ENCODE measurements around the gene TTC28. TPM values are rescaled to one million over a fixed set of nuclear protein-coding genes. Genes with fewer than 3 reads are reported as not detected.

Gene TTC28
- total RNA-seq, 2 donors from 2014 or later, result 5.7 to 6.0 TPM

DNA sequence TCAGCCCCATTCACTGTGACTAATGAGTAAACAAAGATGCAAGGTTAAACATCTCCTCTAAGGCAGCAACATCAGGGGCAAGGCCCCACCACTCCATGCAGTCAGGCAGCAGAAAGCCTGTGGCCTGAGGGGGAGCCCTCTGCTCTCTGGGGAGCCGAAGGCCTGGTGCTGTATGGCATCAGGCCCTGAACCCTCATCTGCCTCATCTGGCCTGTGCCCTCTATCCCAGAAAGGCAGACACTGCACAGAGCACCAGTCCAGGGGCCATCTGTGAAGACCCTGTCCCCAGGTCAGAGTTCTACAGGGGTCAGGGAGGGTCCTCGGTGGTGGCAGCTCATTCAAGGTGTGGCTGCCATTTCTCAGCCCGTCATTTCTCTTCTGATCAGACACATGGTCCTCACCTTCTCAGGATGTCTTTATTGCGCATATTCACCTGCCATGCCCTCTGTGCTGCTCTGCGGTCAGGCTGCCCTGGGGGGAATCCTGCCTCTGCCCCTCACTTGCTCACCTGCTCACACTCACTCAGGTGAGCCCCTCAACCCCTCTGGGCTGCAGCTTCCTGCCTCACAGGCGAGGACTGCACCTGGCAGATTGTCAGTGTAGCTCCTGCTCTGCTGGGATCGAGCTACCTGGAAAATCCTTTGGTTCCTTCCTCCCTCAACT is 657.5 kb downstream of the TTC28 start:
- H3K36me3 Mint-ChIP-seq, result no peaks in the 10 kb centered on the region
- H3K4me1 Mint-ChIP-seq (ENCODE audit: low read depth in 2 of 2), result no peaks in the 10 kb centered on the region
- H3K27ac Mint-ChIP-seq, result no peak overlapping the region
- DNase-seq (ENCODE audit: low spot score) (no peak), ATAC-seq (no peak)
- no peaks in the 10 kb centered on the region for H3K9me3 Mint-ChIP-seq
- H3K4me3 Mint-ChIP-seq, result no peak overlapping the region
- no peaks in the 10 kb centered on the region for H3K27me3 Mint-ChIP-seq

DNA sequence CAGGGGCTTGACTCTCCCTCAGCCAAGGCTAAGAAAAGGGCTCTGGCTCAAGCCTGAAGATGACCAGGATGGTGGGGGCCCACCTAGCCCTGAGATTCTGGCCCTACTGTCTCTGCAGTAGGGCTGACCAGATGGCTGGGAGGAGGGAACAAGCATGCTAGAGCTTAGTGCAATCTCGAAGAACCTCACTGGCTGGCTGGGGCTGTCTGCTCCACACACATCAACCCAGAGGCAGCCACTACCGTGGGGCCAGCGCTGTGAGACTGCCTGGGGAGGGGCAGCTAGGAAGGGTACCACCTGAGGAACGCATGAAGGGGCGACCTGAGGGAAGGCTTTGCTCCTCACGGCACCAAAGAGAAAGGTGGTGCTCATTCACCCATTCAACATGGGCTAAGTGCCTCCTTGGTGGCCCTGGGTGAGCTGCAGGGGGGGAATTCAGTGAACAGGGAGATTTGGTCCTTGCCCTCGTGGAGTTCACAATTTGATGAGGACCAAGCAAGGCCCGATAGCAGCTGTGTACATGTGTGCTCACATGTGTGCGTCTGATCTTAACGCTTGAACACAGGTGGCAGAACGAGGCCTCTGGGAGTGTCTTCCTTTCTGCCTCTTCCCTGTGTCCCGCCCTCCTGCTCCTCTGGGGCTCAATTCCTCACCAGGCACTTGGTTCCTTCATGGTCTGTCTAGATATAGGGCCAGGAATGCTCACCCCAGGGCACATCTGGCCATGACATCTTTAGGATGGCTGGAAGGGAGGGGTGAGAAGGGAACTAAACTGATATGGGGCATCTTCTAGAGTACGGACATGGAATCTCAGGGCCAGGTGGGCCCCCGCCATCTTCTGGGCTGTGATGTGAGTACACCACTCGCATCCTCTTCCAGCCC is 658.3 kb downstream of the TTC28 start:
- H3K27me3 Mint-ChIP-seq, result no peaks in the 10 kb centered on the region
- no peak for DNase-seq (ENCODE audit: low spot score)
- H3K4me1 Mint-ChIP-seq (ENCODE audit: low read depth in 2 of 2), result no peaks in the 10 kb centered on the region
- H3K4me3 Mint-ChIP-seq, result no peak overlapping the region
- no peak for ATAC-seq
- H3K9me3 Mint-ChIP-seq, result no peaks in the 10 kb centered on the region
- no peak overlapping the region for H3K27ac Mint-ChIP-seq
- H3K36me3 Mint-ChIP-seq, result no peaks in the 10 kb centered on the region

DNA sequence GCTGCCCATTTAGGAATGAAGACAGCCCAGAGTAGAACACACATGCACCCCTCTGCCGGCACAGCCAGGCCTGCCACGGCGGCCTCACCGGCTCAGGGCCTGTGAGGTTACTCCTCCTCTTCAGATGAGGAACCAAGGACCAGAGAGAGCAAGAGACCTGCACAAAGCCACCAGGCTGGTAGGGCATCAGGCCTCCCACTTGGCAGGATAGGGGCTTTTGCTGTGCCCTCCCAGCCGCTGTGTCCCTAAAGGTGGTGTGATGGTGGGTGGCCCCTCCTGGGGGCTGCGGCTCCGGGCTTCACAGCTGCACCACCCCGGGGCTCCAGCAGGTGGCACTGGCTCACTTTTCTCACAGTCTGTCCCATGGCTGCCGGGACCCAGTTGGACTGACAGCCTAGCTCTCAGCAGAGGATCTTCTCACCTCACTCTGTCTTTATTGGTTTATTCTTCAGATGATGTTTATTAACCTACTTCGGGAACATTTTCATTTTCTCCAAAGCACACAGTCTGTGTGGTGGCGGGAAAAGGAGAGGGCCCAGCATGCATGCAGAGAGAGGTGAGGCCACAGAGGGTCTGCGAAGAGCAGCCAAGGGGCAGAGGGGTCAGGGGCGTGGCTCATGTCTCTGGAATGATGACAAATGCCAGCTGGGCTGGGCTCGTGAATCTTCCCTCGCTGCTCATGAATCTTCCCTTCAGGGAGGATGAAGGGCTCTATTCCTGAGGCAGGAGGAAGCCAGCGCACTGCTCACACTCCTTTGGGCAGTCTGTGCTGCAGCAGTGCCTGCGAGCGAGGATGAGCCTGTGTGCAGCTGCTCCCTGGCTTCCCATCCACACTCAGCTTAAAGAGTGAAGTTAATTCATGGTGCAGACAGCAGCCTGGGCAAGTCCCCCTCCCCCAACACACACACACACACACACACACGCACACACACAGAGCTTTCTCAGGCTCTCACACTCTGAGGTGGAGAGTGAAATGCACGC is 659.5 kb downstream of the TTC28 start:
- no peaks in the 10 kb centered on the region for H3K9me3 Mint-ChIP-seq
- H3K27me3 Mint-ChIP-seq, result no peaks in the 10 kb centered on the region
- DNase-seq (ENCODE audit: low spot score), result no peak
- peak; percentile 65 to 68 for ATAC-seq
- no peak overlapping the region for H3K4me3 Mint-ChIP-seq
- H3K27ac Mint-ChIP-seq, result no peak overlapping the region
- no peaks in the 10 kb centered on the region for H3K36me3 Mint-ChIP-seq
- no peaks in the 10 kb centered on the region for H3K4me1 Mint-ChIP-seq (ENCODE audit: low read depth in 2 of 2)

DNA sequence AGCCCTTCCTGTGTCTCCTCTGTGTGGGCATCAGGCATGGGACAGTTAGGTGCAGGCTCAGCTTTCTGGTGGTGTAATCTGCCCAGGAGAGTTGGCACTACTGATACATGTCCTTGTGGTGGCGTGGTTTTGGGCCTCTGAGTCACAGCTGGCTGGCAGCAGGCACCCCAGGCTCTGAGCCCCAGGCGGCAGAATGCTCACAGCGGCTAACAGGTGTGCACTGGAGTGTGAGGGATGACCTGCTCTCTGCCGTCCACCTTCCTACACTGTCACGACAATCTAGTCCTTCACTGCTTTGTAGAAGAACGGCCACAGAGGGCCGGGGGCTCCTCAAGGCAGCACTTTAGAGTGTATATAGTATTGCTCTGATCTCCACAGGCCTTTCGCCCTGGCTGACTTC is 660.3 kb downstream of the TTC28 start:
- Mint-ChIP-seq H3K27ac (no peak overlapping the region), H3K27me3 (no peaks in the 10 kb centered on the region), H3K36me3 (no peaks in the 10 kb centered on the region), H3K4me1 (ENCODE audit: low read depth in 2 of 2) (no peaks in the 10 kb centered on the region), H3K9me3 (no peaks in the 10 kb centered on the region), H3K4me3 (no peak overlapping the region)
- DNase-seq (ENCODE audit: low spot score) (no peak), ATAC-seq (no peak)

DNA sequence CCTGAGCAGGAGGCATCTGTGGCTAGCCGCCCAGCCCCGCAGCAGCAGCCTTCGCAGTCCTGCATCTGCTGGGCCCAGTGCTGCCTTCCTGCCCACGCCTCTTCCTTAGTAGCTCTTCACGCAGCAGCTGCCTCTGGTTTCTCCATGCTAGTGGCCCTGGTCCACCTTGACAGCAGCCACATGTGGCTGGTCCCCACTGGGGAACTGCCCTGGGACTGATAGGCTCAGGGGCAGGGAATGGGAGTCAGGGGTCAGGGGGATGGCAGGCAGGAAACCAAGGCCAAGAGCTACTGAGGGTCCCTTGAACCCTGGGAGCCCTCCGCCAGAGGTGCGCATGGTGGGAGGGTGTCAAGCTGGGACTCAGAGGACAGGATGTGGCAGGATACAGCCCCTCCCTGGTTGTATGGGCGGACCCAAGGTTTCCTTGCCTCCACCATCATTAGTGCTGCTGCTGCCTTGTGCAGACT is 661.1 kb downstream of the TTC28 start:
- Mint-ChIP-seq H3K27me3 (no peaks in the 10 kb centered on the region), H3K36me3 (no peaks in the 10 kb centered on the region), H3K4me1 (ENCODE audit: low read depth in 2 of 2) (no peaks in the 10 kb centered on the region), H3K27ac (no peak overlapping the region), H3K4me3 (no peak overlapping the region), H3K9me3 (no peaks in the 10 kb centered on the region)
- ATAC-seq (no peak), DNase-seq (ENCODE audit: low spot score) (no peak)

DNA sequence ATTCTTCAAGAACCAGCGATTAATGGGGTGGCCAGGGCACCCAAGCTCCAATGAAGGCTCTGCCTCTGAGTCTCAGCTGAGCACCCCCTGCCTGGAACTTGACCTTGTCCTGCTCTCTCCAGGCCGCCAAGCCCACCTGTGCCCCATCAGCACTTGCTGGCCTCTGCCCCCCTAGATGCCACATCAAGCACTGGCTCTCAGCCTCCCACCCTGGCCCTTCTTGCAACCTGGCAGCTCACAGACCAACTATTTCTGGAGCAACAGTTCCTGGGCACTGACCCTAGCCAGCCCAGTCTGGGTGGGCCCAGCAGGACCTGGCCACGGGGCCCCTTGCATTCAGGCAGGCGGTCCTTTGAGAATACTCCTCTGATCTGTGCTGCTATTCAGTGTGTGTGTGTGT is 661.8 kb downstream of the TTC28 start:
- DNase-seq (ENCODE audit: low spot score) (no peak), ATAC-seq (no peak)
- Mint-ChIP-seq H3K4me1 (ENCODE audit: low read depth in 2 of 2) (no peaks in the 10 kb centered on the region), H3K27me3 (no peaks in the 10 kb centered on the region), H3K36me3 (no peaks in the 10 kb centered on the region), H3K9me3 (no peaks in the 10 kb centered on the region), H3K4me3 (no peak overlapping the region), H3K27ac (no peak overlapping the region)

DNA sequence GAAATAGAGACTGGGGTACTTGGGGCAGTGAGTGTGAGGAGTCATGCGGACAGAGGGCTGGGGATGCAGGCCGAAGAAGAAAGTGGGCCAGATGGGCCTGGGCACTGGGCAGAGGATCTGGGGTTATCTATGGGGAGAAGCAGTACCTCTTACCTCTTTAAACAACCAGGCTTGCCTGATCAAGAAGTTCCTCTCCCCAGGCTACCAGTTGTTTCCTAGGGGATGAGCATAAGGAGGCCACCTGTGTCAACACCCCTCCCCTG is 662.2 kb downstream of the TTC28 start:
- no peak for DNase-seq (ENCODE audit: low spot score)
- H3K27me3 Mint-ChIP-seq, result no peaks in the 10 kb centered on the region
- H3K4me3 Mint-ChIP-seq, result no peak overlapping the region
- no peaks in the 10 kb centered on the region for H3K36me3 Mint-ChIP-seq
- ATAC-seq, result no peak
- no peaks in the 10 kb centered on the region for H3K4me1 Mint-ChIP-seq (ENCODE audit: low read depth in 2 of 2)
- no peak overlapping the region for H3K27ac Mint-ChIP-seq
- H3K9me3 Mint-ChIP-seq, result no peaks in the 10 kb centered on the region

DNA sequence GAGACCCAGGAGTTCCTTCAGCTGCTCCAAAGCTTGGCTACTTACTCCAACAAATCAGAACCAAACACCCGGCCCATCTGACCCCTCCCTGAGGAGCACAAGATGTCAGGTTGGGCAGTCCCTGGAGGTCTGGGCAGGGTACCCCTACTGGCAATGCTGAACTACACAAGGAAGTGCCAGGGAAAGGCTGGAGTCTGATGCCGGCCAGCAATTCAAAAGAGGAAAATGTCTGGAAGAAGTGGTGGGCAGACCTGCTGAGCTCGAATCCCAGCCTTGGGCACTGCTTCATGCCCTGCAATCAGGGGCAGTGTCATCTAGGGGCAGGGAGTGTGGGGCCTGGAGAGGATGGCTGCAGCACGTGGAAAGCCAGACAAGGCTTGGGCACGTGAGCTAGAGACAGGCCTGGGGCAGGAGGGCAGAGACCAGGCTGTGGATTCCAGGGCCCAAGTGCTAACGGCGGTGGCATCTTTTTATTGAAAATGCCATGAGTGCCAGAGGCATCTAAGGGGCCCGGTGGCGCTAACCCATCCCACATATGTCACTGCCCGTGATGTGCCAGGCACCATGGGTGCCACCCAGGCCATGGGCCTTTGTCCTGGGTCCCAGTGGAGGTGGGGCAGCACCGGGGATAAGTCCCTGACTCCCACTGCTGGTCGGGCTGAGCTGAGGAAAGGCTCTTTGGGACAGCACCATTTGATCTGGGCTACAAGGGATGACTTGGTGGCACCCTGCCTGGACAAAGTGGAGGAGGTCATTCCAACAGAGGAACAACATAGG is 662.7 kb downstream of the TTC28 start:
- no peaks in the 10 kb centered on the region for H3K27me3 Mint-ChIP-seq
- H3K4me3 Mint-ChIP-seq, result no peak overlapping the region
- no peaks in the 10 kb centered on the region for H3K9me3 Mint-ChIP-seq
- H3K4me1 Mint-ChIP-seq (ENCODE audit: low read depth in 2 of 2), result no peaks in the 10 kb centered on the region
- no peak overlapping the region for H3K27ac Mint-ChIP-seq
- DNase-seq (ENCODE audit: low spot score), result no peak
- no peaks in the 10 kb centered on the region for H3K36me3 Mint-ChIP-seq
- ATAC-seq, result no peak

DNA sequence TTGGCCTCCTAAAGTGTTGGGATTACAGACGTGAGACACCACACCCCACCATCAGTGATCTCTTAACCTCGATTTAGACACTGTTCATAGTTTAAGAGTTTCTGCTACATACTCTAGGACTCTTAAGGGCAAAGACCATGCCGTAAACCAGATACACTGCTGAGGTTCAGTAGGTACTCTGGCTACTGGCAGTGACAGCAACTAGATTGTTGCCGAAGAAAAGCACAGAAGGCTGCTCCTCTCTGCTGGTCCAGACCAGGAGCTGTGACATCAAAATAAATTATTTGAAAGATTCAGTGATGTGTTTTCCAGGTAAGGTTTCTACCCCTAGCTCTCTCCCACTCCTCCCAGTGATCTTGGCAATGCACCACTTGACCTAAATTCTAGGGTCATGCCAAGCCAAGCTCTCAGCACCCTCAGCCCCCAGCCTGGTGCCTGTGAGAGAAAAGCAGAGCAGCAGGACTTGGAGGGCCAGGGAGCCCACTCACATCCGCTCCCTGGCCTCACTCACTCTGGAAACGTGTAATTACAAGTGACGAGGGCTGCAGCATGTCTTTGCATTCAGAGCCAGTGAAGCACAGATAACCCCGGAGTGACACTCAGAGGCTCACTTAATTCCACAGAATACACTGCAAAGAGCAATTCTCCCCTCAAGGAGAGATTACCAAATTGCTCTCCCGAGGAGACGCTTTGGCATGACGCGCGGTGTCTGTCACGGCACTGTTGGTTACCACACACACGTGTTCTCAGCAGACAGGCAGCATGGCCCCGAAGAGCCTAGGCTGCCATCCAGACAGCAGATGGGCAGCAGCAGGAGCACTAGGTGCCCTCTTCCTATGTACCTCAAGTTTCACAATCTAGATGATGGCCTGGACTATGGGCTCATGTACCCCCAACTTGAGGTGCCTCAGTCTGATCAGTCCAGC is 663.7 kb downstream of the TTC28 start:
- DNase-seq (ENCODE audit: low spot score) (no peak), ATAC-seq (no peak)
- H3K27ac Mint-ChIP-seq, result no peak overlapping the region
- H3K9me3 Mint-ChIP-seq, result no peaks in the 10 kb centered on the region
- H3K4me1 Mint-ChIP-seq (ENCODE audit: low read depth in 2 of 2), result no peaks in the 10 kb centered on the region
- H3K4me3 Mint-ChIP-seq, result no peak overlapping the region
- peaks cover 0 to 3% of the 10 kb centered on the region in 2 donors for H3K27me3 Mint-ChIP-seq
- H3K36me3 Mint-ChIP-seq, result no peaks in the 10 kb centered on the region

DNA sequence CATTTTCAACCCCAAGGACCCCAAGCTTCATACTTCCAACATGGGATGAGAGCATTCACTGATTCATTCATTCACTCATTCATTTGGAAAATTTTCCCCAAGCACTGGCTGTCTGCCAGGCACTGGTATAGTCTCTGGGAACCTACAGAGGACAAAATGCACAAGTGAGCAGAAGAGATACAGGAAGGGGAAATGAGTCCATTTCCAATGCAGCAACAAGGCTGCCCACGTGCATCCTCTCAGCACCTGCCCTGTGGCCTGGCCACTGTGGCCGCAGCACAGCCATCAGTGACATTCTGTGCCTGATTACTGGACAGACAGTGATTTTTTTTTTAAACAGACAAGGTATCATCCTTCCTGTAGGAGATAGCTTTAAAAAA is 664.6 kb downstream of the TTC28 start:
- Mint-ChIP-seq H3K9me3 (no peaks in the 10 kb centered on the region), H3K27ac (no peak overlapping the region), H3K27me3 (peaks cover 0 to 3% of the 10 kb centered on the region in 2 donors), H3K4me1 (ENCODE audit: low read depth in 2 of 2) (no peaks in the 10 kb centered on the region), H3K36me3 (no peaks in the 10 kb centered on the region), H3K4me3 (no peak overlapping the region)
- ATAC-seq (no peak), DNase-seq (ENCODE audit: low spot score) (no peak)

DNA sequence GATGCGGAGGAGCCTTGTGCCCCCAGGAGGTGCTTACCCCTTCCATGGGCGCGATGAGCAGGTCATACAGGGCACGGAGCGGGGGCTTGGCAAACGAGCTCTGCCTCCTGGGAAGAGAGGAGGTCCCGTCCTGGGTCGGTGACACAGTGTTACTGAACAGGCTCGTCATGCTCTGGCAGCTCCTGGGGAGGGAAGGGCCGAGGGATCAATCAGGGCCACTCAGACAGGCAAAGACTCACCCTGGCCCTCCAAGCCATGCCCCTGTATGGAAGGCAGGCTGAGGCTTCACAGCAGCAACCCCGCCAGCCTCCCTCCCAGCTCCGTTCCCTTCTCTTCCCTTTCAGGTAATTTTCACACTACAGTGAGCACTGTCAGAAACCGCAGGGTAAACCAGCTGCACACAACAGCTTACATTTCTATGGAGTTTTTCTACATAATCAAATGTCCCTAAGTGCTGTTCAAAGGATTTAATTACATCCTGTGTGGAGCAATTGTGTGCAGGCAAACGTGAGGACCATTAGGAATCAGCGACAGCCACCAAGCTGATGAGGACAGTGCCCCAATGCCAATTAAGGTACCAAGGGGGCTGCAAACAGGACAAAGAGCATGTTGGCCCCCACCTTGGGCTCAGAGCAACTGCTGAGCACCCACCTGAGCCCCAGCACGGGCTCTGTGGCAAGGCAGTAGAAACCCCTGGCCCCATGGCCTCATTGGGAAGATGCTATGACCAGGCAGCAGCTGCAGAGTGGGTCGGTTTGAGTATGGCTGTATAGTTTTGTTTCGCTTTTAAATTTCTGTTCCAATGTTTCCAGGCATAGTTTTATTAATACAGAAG is 665.2 kb downstream of the TTC28 start:
- H3K4me3 Mint-ChIP-seq, result no peak overlapping the region
- no peaks in the 10 kb centered on the region for H3K36me3 Mint-ChIP-seq
- no peaks in the 10 kb centered on the region for H3K4me1 Mint-ChIP-seq (ENCODE audit: low read depth in 2 of 2)
- H3K27me3 Mint-ChIP-seq, result peaks cover 0 to 3% of the 10 kb centered on the region in 2 donors
- no peak for DNase-seq (ENCODE audit: low spot score)
- no peak overlapping the region for H3K27ac Mint-ChIP-seq
- H3K9me3 Mint-ChIP-seq, result no peaks in the 10 kb centered on the region
- ATAC-seq, result no peak

DNA sequence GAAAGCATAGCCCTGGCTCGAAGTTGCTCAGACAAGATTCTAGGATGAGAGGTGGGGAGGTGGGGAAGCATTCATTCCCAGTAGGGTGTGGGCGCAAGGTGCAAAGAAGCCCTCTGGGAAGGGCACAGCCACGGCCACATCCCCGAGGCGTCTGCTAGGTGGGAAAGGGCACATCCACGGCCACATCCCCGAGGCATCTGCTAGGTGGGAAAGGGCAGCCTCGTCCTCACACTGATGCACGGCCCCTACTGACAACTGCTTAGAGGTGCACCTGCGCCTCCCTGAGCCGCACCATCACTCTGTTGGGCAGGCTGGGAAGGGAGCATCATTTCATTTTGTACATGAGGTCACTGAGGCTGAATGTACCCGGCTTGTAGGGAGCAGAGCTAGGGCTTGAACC is 666.0 kb downstream of the TTC28 start:
- Mint-ChIP-seq H3K27me3 (peaks cover 0 to 3% of the 10 kb centered on the region in 2 donors), H3K4me3 (no peak overlapping the region), H3K4me1 (ENCODE audit: low read depth in 2 of 2) (no peaks in the 10 kb centered on the region), H3K9me3 (no peaks in the 10 kb centered on the region), H3K36me3 (no peaks in the 10 kb centered on the region), H3K27ac (no peak overlapping the region)
- DNase-seq (ENCODE audit: low spot score) (no peak), ATAC-seq (no peak)
